Activated CD8-positive, alpha-beta memory T cell treated with anti-CD3 and anti-CD28 coated beads, Interleukin-2, amount 10 ng/mL, durations not matched to agents 7 days and 5 days (primary cell): ENCODE measurements around the gene MCM6. TPM values are rescaled to one million over a fixed set of nuclear protein-coding genes. Genes with fewer than 3 reads are reported as not detected.

Experiments used
- ATAC-seq: fragments of 150-1000 bp; cut with Tn5 transposase; one replicate; pipeline ENCODE4 v1.10.0; 2021; ENCODE audit warnings: moderate library complexity
- CTCF ChIA-PET: fragments of 350-600 bp; sonication (Branson Sonifier 250); formaldehyde crosslinking; loops from one replicate; lab custom pipeline; 2021; ENCODE audit warnings: antibody characterized with exemption; lab: Charles Lee
- DNase-seq: peaks from one replicate; pipeline ENCODE4 v3.0.0-alpha.2; 2020
- H3K27ac Mint-ChIP-seq: one replicate; pipeline ENCODE4 v1.8.0; 2021; ENCODE audit warnings: mild to moderate bottlenecking, mixed read lengths
- H3K27me3 Mint-ChIP-seq: one replicate; pipeline ENCODE4 v1.8.0; 2021; ENCODE audit warnings: mixed read lengths
- H3K36me3 Mint-ChIP-seq: one replicate; pipeline ENCODE4 v1.8.0; 2021; ENCODE audit warnings: mild to moderate bottlenecking, mixed read lengths
- H3K4me1 Mint-ChIP-seq: one replicate; pipeline ENCODE4 v1.8.0; 2021; ENCODE audit warnings: mixed read lengths
- H3K4me3 Mint-ChIP-seq: one replicate; pipeline ENCODE4 v1.8.0; 2021; ENCODE audit warnings: mild to moderate bottlenecking, moderate library complexity, mixed read lengths
- H3K9me3 Mint-ChIP-seq: one replicate; pipeline ENCODE4 v1.8.0; 2022; ENCODE audit warnings: low read depth, mixed read lengths
- total RNA-seq, 2 experiments: library from RNA; stranded (reverse); gene quantifications; one replicate each; pipeline ENCODE4 v1.2.3, GENCODE V29; 2021

MCM6 gene
- total RNA-seq, 2 experiments from 2014 or later: 130 to 159 TPM

GRCh38 chr2:135829378-135830135 lies 46.7 kb downstream of the MCM6 start:
- CTCF ChIA-PET: no interaction called here
- Mint-ChIP-seq H3K9me3 (no peaks in the 10 kb centered on the region), H3K27ac (no peak overlapping the region), H3K27me3 (no peaks in the 10 kb centered on the region), H3K4me3 (no peak overlapping the region), H3K4me1 (peaks cover 4% of the 10 kb centered on the region), H3K36me3 (peaks cover 7% of the 10 kb centered on the region)
- ATAC-seq (no peak), DNase-seq (no peak)

DNA sequence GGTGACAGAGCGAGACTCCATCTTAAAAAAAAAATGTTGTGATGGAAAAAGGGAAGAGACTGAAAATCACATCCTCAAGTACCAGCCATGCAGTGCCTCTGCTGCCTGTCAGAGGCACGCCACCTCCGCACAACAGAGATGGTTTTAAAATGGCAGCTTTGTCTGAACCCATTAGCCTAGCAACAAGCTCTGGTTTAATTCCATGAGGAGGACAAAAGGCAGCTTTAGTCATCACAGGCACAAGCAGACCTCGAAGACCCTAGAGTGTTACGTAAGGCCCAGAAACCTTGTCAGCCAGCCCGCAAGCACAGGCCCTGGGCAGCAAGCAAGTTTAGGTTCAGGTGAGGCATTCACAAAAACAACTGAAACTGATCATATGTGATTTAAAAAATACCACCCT lies 49.7 kb downstream of the MCM6 start:
- no peak overlapping the region for H3K4me3 Mint-ChIP-seq
- ATAC-seq (no peak), DNase-seq (no peak)
- H3K27me3 Mint-ChIP-seq: no peaks in the 10 kb centered on the region
- H3K36me3 Mint-ChIP-seq: peaks cover 27% of the 10 kb centered on the region
- H3K27ac Mint-ChIP-seq: no peak overlapping the region
- CTCF ChIA-PET: no interaction called here
- peaks cover 12% of the 10 kb centered on the region for H3K9me3 Mint-ChIP-seq
- H3K4me1 Mint-ChIP-seq: peaks cover 18% of the 10 kb centered on the region

GRCh38 chr2:135825550-135826176 lies 50.6 kb downstream of the MCM6 start:
- Mint-ChIP-seq H3K4me3 (no peak overlapping the region), H3K9me3 (peaks cover 12% of the 10 kb centered on the region), H3K27ac (no peak overlapping the region), H3K36me3 (peaks cover 31% of the 10 kb centered on the region), H3K4me1 (peaks cover 25% of the 10 kb centered on the region), H3K27me3 (no peaks in the 10 kb centered on the region)
- DNase-seq: no peak
- no peak for ATAC-seq
- CTCF ChIA-PET: interaction anchor here (1.5 kb wide), 1 partner anchor 15 kb away, joined by 3 read pairs; no protein-coding TSS in a partner anchor

DNA sequence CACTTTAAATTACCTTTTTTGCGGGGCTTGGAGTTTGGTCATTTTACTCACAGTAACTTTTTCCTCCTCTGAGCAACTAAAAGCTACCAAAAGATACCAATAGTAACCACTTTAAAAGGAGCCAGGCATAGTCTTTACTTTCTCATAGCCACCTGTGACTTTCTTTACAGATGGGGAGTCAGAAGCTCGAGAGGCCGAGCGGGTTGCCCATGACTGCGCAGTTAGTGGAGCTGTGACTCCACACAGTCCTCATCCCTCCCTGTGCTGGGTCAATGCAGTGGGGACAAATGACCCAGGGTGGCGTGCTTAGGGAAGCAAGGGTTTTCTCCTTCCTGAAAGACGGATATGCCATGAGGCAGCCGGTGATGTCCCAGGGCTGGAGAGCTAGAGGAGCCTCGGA lies 51.1 kb downstream of the MCM6 start:
- DNase-seq (no peak), ATAC-seq (no peak)
- Mint-ChIP-seq H3K36me3 (peaks cover 33% of the 10 kb centered on the region), H3K9me3 (peaks cover 12% of the 10 kb centered on the region), H3K27ac (no peak overlapping the region), H3K4me1 (peaks cover 31% of the 10 kb centered on the region), H3K27me3 (no peaks in the 10 kb centered on the region), H3K4me3 (no peak overlapping the region)
- CTCF ChIA-PET: interaction anchor here (1.0 to 1.5 kb wide), 3 partner anchors 15 to 42 kb away, joined by 3 to 7 read pairs (median 3); no protein-coding TSS in a partner anchor

GRCh38 chr2:135822855-135823254 lies 53.4 kb downstream of the MCM6 start:
- H3K9me3 Mint-ChIP-seq: peaks cover 12% of the 10 kb centered on the region
- no peak overlapping the region for H3K4me3 Mint-ChIP-seq
- no peak for ATAC-seq
- CTCF ChIA-PET: no interaction called here
- H3K27me3 Mint-ChIP-seq: no peaks in the 10 kb centered on the region
- H3K36me3 Mint-ChIP-seq: peaks cover 37% of the 10 kb centered on the region
- no peak for DNase-seq
- H3K27ac Mint-ChIP-seq: no peak overlapping the region
- H3K4me1 Mint-ChIP-seq: peaks cover 45% of the 10 kb centered on the region

GRCh38 chr2:135821190-135821589 lies 55.1 kb downstream of the MCM6 start:
- no peaks in the 10 kb centered on the region for H3K27me3 Mint-ChIP-seq
- H3K27ac Mint-ChIP-seq: peak overlapping the region; percentile 44
- peaks cover 45% of the 10 kb centered on the region for H3K4me1 Mint-ChIP-seq
- DNase-seq (no peak), ATAC-seq (no peak)
- peaks cover 37% of the 10 kb centered on the region for H3K36me3 Mint-ChIP-seq
- CTCF ChIA-PET: interaction anchor here (1.1 to 2.0 kb wide), 2 partner anchors 24 to 562 kb away, joined by 4 to 7 read pairs; no protein-coding TSS in a partner anchor
- H3K9me3 Mint-ChIP-seq: peaks cover 12% of the 10 kb centered on the region
- H3K4me3 Mint-ChIP-seq: peak overlapping the region; percentile 37

- Mint-ChIP-seq H3K36me3 (peaks cover 37% of the 10 kb centered on the region), H3K4me1 (peaks cover 42% of the 10 kb centered on the region), H3K27me3 (no peaks in the 10 kb centered on the region), H3K4me3 (peak overlapping the region; percentile 61), H3K9me3 (peaks cover 12% of the 10 kb centered on the region), H3K27ac (peak overlapping the region; percentile 85)
- CTCF ChIA-PET: interaction anchor here (0.5 to 1.4 kb wide), 8 partner anchors 17 to 564 kb away, joined by 3 to 8 read pairs (median 4); partner anchors contain the start of gene MCM6
- ATAC-seq (peak; percentile 95), DNase-seq (peak; percentile 97)
Measured at GRCh38 chr2:135820003-135820618, 56.1 kb downstream of the MCM6 start.

DNA sequence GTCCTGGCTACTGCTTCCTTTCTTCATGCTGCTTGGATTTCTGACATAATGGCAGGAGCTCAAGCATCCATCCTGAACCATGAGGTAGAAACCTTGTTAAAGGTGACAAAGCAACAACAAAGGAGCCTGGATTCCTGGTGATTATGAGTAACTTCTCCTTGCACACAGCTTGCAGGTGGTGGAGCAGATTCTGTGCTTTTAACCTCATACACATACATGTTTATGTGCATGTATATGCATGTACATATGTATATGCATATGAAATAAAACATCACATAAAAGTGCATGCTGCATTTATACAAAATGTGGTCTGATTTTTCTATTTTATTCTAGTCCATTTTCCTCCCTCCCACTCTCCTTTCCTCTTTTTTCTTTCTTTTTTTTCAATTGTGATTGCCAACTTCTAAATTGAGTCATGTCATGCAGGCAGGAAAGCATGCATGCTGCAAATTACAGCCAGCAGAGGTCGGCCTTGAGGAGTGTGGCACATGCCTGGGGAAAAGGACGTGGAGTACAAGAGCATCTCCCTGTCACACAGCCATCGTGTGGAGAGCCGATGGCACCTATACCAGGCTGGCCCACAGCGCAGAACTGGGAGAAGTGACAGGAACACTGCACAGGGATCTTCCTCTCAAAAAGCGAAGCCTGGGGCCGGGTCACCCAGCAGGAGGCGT lies 57.2 kb downstream of the MCM6 start:
- CTCF ChIA-PET: interaction anchor here (0.6 to 1.6 kb wide), 5 partner anchors 22 to 557 kb away, joined by 3 to 5 read pairs (median 4); no protein-coding TSS in a partner anchor
- DNase-seq (peak; percentile 77), ATAC-seq (peak; percentile 31)
- peaks cover 39% of the 10 kb centered on the region for H3K36me3 Mint-ChIP-seq
- H3K9me3 Mint-ChIP-seq: peaks cover 14% of the 10 kb centered on the region
- H3K27me3 Mint-ChIP-seq: no peaks in the 10 kb centered on the region
- H3K4me3 Mint-ChIP-seq: no peak overlapping the region
- peaks cover 42% of the 10 kb centered on the region for H3K4me1 Mint-ChIP-seq
- no peak overlapping the region for H3K27ac Mint-ChIP-seq

- H3K9me3 Mint-ChIP-seq: peaks cover 9% of the 10 kb centered on the region
- no peak overlapping the region for H3K27ac Mint-ChIP-seq
- CTCF ChIA-PET: interaction anchor here (0.6 to 1.6 kb wide), 2 partner anchors 20 to 31 kb away, joined by 4 to 5 read pairs; no protein-coding TSS in a partner anchor
- ATAC-seq (no peak), DNase-seq (no peak)
- peaks cover 39% of the 10 kb centered on the region for H3K4me1 Mint-ChIP-seq
- H3K4me3 Mint-ChIP-seq: no peak overlapping the region
- H3K27me3 Mint-ChIP-seq: no peaks in the 10 kb centered on the region
- H3K36me3 Mint-ChIP-seq: peaks cover 28% of the 10 kb centered on the region
Measured at GRCh38 chr2:135817951-135818350, 58.3 kb downstream of the MCM6 start.

GRCh38 chr2:135817466-135817865 lies 58.8 kb downstream of the MCM6 start:
- DNase-seq: no peak
- no peaks in the 10 kb centered on the region for H3K27me3 Mint-ChIP-seq
- no peak overlapping the region for H3K27ac Mint-ChIP-seq
- H3K36me3 Mint-ChIP-seq: peaks cover 24% of the 10 kb centered on the region
- CTCF ChIA-PET: interaction anchor here (1.1 kb wide), 1 partner anchor 96 kb away, joined by 3 read pairs; no protein-coding TSS in a partner anchor
- no peak overlapping the region for H3K4me3 Mint-ChIP-seq
- no peak for ATAC-seq
- H3K9me3 Mint-ChIP-seq: peaks cover 5% of the 10 kb centered on the region
- H3K4me1 Mint-ChIP-seq: peaks cover 35% of the 10 kb centered on the region

- peaks cover 1% of the 10 kb centered on the region for H3K9me3 Mint-ChIP-seq
- no peak overlapping the region for H3K4me3 Mint-ChIP-seq
- peaks cover 17% of the 10 kb centered on the region for H3K4me1 Mint-ChIP-seq
- no peaks in the 10 kb centered on the region for H3K27me3 Mint-ChIP-seq
- CTCF ChIA-PET: interaction anchor here (1.6 kb wide), 1 partner anchor 17 kb away, joined by 3 read pairs; no protein-coding TSS in a partner anchor
- ATAC-seq (no peak), DNase-seq (no peak)
- H3K36me3 Mint-ChIP-seq: peaks cover 22% of the 10 kb centered on the region
- H3K27ac Mint-ChIP-seq: no peak overlapping the region
Measured at GRCh38 chr2:135815269-135815668, 61.0 kb downstream of the MCM6 start.

GRCh38 chr2:135812907-135813511 lies 63.2 kb downstream of the MCM6 start:
- Mint-ChIP-seq H3K9me3 (peaks cover 1% of the 10 kb centered on the region), H3K27me3 (no peaks in the 10 kb centered on the region), H3K4me3 (no peak overlapping the region), H3K27ac (no peak overlapping the region), H3K4me1 (peaks cover 2% of the 10 kb centered on the region), H3K36me3 (peaks cover 20% of the 10 kb centered on the region)
- no peak for ATAC-seq
- no peak for DNase-seq
- CTCF ChIA-PET: interaction anchor here (7.2 kb wide), 1 partner anchor 15 kb away, joined by 42 read pairs; no protein-coding TSS in a partner anchor
